Measurements from ENCODE around the gene RAD51B.

RAD51B gene

GRCh38 chr14:68439676-68440075 is 620.1 kb downstream of the RAD51B start:
- H3K36me3 ChIP-seq (replicated peaks) = no peaks in the 10 kb centered on the region
- H3K4me3 ChIP-seq (ENCODE audit: low read depth, low read length) = no peak overlapping the region
- no peak overlapping the region for H3K27ac ChIP-seq
- in situ Hi-C loops (cut with HindIII; ENCODE audit: low pct_ligation_motif_present, low sequenced_read_pairs) = no loop called here
- DNase-seq = no peak
- no peaks in the 10 kb centered on the region for H3K27me3 ChIP-seq (replicated peaks)
- TF ChIP-seq CTCF (IDR thresholded peaks at IDR 0.05; ENCODE audit: low read depth, low read length, missing control alignments) = no peak

DNA sequence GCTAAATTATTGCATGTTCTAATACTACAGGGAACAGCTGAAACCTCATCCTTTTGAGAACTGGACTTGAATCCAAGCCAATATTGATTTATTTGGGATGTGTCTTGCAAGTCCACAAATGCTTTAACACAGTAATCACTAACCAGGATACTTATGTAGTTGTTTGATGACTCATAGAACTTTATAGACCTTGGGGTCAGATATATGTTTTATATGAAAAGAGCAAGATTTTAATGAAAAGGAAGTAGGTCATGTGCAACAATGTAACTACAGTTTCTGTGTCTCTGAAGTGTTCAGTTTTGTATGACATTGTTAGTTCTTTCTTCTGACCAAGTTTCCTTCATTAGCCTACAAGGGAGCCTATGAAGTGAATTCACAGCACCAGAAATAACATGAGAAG is 621.2 kb downstream of the RAD51B start:
- DNase-seq = no peak
- in situ Hi-C loops (cut with HindIII; ENCODE audit: low pct_ligation_motif_present, low sequenced_read_pairs) = no loop called here
- TF ChIP-seq CTCF (IDR thresholded peaks at IDR 0.05; ENCODE audit: low read depth, low read length, missing control alignments) = no peak
- Histone ChIP-seq H3K4me3 (ENCODE audit: low read depth, low read length) (no peak overlapping the region), H3K36me3 (replicated peaks) (no peaks in the 10 kb centered on the region), H3K27ac (no peak overlapping the region), H3K27me3 (replicated peaks) (no peaks in the 10 kb centered on the region)

GRCh38 chr14:68441542-68441941 is 622.0 kb downstream of the RAD51B start:
- no peak for TF ChIP-seq CTCF (IDR thresholded peaks at IDR 0.05; ENCODE audit: low read depth, low read length, missing control alignments)
- in situ Hi-C loops (cut with HindIII; ENCODE audit: low pct_ligation_motif_present, low sequenced_read_pairs) = no loop called here
- no peak for DNase-seq
- Histone ChIP-seq H3K4me3 (ENCODE audit: low read depth, low read length) (no peak overlapping the region), H3K27ac (no peak overlapping the region), H3K27me3 (replicated peaks) (no peaks in the 10 kb centered on the region), H3K36me3 (replicated peaks) (no peaks in the 10 kb centered on the region)

GRCh38 chr14:68442828-68443629 is 623.5 kb downstream of the RAD51B start:
- no peak overlapping the region for H3K4me3 ChIP-seq (ENCODE audit: low read depth, low read length)
- in situ Hi-C loops (cut with HindIII; ENCODE audit: low pct_ligation_motif_present, low sequenced_read_pairs) = no loop called here
- H3K36me3 ChIP-seq (replicated peaks) = no peaks in the 10 kb centered on the region
- TF ChIP-seq CTCF (IDR thresholded peaks at IDR 0.05; ENCODE audit: low read depth, low read length, missing control alignments) = no peak
- no peaks in the 10 kb centered on the region for H3K27me3 ChIP-seq (replicated peaks)
- no peak overlapping the region for H3K27ac ChIP-seq
- DNase-seq = peak; percentile 45

GRCh38 chr14:68444449-68445168 is 625.0 kb downstream of the RAD51B start:
- DNase-seq = no peak
- H3K27me3 ChIP-seq (replicated peaks) = no peaks in the 10 kb centered on the region
- H3K36me3 ChIP-seq (replicated peaks) = no peaks in the 10 kb centered on the region
- TF ChIP-seq CTCF (IDR thresholded peaks at IDR 0.05; ENCODE audit: low read depth, low read length, missing control alignments) = no peak
- H3K4me3 ChIP-seq (ENCODE audit: low read depth, low read length) = no peak overlapping the region
- H3K27ac ChIP-seq = no peak overlapping the region
- in situ Hi-C loops (cut with HindIII; ENCODE audit: low pct_ligation_motif_present, low sequenced_read_pairs) = no loop called here
